Kidney (tissue), 14 donors: ENCODE measurements around the gene IMP4. TPM values are rescaled to one million over a fixed set of nuclear protein-coding genes. Genes with fewer than 3 reads are reported as not detected.
"Not testable (repeated sequence)": the region's sequence is repeated elsewhere in the genome, so short reads cannot be mapped to it uniquely, and the experiment has no call there.

Experiments
- DNase-seq, 5 donors: peaks; one replicate each; pipeline ENCODE4 v3.0.0-alpha.2; 2013 to 2020
- FAIRE-seq: peaks from 2 replicates; lab custom pipeline; 2012; peaks lifted over from hg19 to GRCh38; lab: Jason Lieb, UNC
- H3K27ac ChIP-seq, 2 donors: one replicate each; pipeline ENCODE4 v1.7.0; 2013; ENCODE audit warnings: low read depth in 2 of 2, low read length in 2 of 2, inconsistent platforms in 1 of 2
- H3K27me3 ChIP-seq: one replicate; pipeline ENCODE4 v1.7.1; 2013; ENCODE audit warnings: low read length, inconsistent platforms; ENCODE audit not compliant: control insufficient read depth, insufficient read depth
- H3K36me3 ChIP-seq, 3 donors: one replicate each; pipeline versions ENCODE4 v1.7.0 to v1.7.1; 2013; ENCODE audit warnings: low read length in 3 of 3, control low read depth in 1 of 3, inconsistent platforms in 1 of 3; ENCODE audit not compliant: insufficient read depth in 3 of 3, control insufficient read depth in 2 of 3
- H3K4me1 ChIP-seq, 3 donors: one replicate each; pipeline versions ENCODE4 v1.7.0 to v1.7.1; 2013; ENCODE audit warnings: low read length in 3 of 3, inconsistent platforms in 1 of 3, low read depth in 1 of 3; ENCODE audit not compliant: control insufficient read depth in 2 of 3, insufficient read depth in 2 of 3
- H3K4me3 ChIP-seq, 3 donors: one replicate each; pipeline versions ENCODE4 v1.7.0 to v1.8.1; 2013; ENCODE audit warnings: low read length in 3 of 3, control low read depth in 1 of 3, inconsistent platforms in 1 of 3
- H3K9ac ChIP-seq, 3 donors: one replicate each; pipeline versions ENCODE4 v1.7.0 to v1.7.1; 2013; ENCODE audit warnings: low read length in 3 of 3, control low read depth in 1 of 3, inconsistent platforms in 1 of 3
- H3K9me3 ChIP-seq, 3 donors: one replicate each; pipeline versions ENCODE4 v1.7.0 to v1.7.1; 2013; ENCODE audit warnings: low read length in 3 of 3, control low read depth in 1 of 3, inconsistent platforms in 1 of 3; ENCODE audit not compliant: control insufficient read depth in 2 of 3, insufficient read depth in 1 of 3
- intact Hi-C: fragments of 100-400 bp; cut with DNase I; formaldehyde crosslinking; loops from one replicate; pipeline ENCODE4 v1.11.1; 2022
- polyA plus RNA-seq: library from polyadenylated mRNA; stranded (reverse); fragments of 350-450 nt; fragmentation: Illumina TruSeq; extraction: RNeasy Lipid Tissue Mini Kit (QIAGEN cat#74804); gene quantifications from one replicate; pipeline ENCODE4 v1.2.3, GENCODE V29; 2014; ENCODE audit warnings: low read depth, low replicate concordance; ENCODE audit not compliant: insufficient read depth
- total RNA-seq: library from RNA; stranded (reverse); fragmentation: NEBNext Ultra II Directional; extraction: Animal tissue kit (Norgen Biotek cat#: 25700); gene quantifications from one replicate; pipeline ENCODE4 v1.2.1, GENCODE V29; 2021
- TF ChIP-seq, protein P1 (sequence below): IDR thresholded peaks from 3 replicates; pipeline ENCODE4 v1.5.1; 2012; ENCODE audit warnings: mild to moderate bottlenecking, moderate library complexity, borderline replicate concordance; ENCODE audit not compliant: insufficient read depth; ENCODE audit errors: extremely low read depth
- donor health status: control.
- donor health status: control.
- donor health status: control.
- donor health status: control.
- donor health status: control.
- donor health status: DM: yes; HTN: yes; CAD: no.
- donor health status: Normal renal cell carcinoma (clear cell type).

IMP4 gene
- total and polyA plus RNA-seq, 2 donors from 2014 or later = 59.7 to 60.1 TPM

- Histone ChIP-seq H3K4me1 (peaks cover 0 to 7% (median 0%) of the 10 kb centered on the region in 3 donors), H3K4me3 (no peak overlapping the region), H3K36me3 (no peaks in the 10 kb centered on the region), H3K9me3 (no peaks in the 10 kb centered on the region), H3K9ac (no peak overlapping the region), H3K27me3 (no peaks in the 10 kb centered on the region), H3K27ac (no peak overlapping the region)
- intact Hi-C loops = no loop called here
- FAIRE-seq = no peak
- no peak for DNase-seq
- TF ChIP-seq, protein P1, sequence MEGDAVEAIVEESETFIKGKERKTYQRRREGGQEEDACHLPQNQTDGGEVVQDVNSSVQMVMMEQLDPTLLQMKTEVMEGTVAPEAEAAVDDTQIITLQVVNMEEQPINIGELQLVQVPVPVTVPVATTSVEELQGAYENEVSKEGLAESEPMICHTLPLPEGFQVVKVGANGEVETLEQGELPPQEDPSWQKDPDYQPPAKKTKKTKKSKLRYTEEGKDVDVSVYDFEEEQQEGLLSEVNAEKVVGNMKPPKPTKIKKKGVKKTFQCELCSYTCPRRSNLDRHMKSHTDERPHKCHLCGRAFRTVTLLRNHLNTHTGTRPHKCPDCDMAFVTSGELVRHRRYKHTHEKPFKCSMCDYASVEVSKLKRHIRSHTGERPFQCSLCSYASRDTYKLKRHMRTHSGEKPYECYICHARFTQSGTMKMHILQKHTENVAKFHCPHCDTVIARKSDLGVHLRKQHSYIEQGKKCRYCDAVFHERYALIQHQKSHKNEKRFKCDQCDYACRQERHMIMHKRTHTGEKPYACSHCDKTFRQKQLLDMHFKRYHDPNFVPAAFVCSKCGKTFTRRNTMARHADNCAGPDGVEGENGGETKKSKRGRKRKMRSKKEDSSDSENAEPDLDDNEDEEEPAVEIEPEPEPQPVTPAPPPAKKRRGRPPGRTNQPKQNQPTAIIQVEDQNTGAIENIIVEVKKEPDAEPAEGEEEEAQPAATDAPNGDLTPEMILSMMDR = no peak
Observed at GRCh38 chr2:130327703-130328527, 14.8 kb upstream of the IMP4 start.

GRCh38 chr2:130328710-130329109, 14.0 kb upstream of the IMP4 start:
- no peaks in the 10 kb centered on the region for H3K36me3 ChIP-seq
- DNase-seq = no peak
- H3K4me1 ChIP-seq = peaks cover 0 to 8% (median 0%) of the 10 kb centered on the region in 3 donors
- intact Hi-C loops = no loop called here
- no peak overlapping the region for H3K27ac ChIP-seq
- no peak for FAIRE-seq
- H3K4me3 ChIP-seq = no peak overlapping the region
- no peaks in the 10 kb centered on the region for H3K9me3 ChIP-seq
- no peak overlapping the region for H3K9ac ChIP-seq
- TF ChIP-seq, protein P1 = no peak
- H3K27me3 ChIP-seq = no peaks in the 10 kb centered on the region

- H3K4me3 ChIP-seq = peak overlapping the region in 1 of 3 donors; percentile 31
- DNase-seq (peak; percentile 78 to 87 (median 84)), FAIRE-seq (no peak)
- H3K9ac ChIP-seq = peak overlapping the region in 1 of 3 donors; percentile 11
- H3K27me3 ChIP-seq = no peaks in the 10 kb centered on the region
- H3K9me3 ChIP-seq = no peaks in the 10 kb centered on the region
- H3K4me1 ChIP-seq = peaks cover 0 to 8% (median 0%) of the 10 kb centered on the region in 3 donors
- H3K36me3 ChIP-seq = no peaks in the 10 kb centered on the region
- intact Hi-C loops = loop anchor here (10.0 kb wide), 1 partner anchor 148 kb away; the partner anchor contains the start of genes MZT2B and SMPD4
- TF ChIP-seq, protein P1 = peak; percentile 88
- H3K27ac ChIP-seq = no peak overlapping the region
Observed at GRCh38 chr2:130332271-130333073, 10.2 kb upstream of the IMP4 start.

GRCh38 chr2:130333253-130333652, 9.4 kb upstream of the IMP4 start:
- H3K27ac ChIP-seq, H3K36me3 ChIP-seq, DNase-seq, FAIRE-seq, H3K4me1 ChIP-seq, H3K9ac ChIP-seq, H3K4me3 ChIP-seq, H3K27me3 ChIP-seq, H3K9me3 ChIP-seq: not testable (repeated sequence)
- intact Hi-C loops = loop anchor here (10.0 kb wide), 1 partner anchor 148 kb away; the partner anchor contains the start of genes MZT2B and SMPD4
